GM12865 (cell line): Measurements from ENCODE around the gene CCDC106.

Experiments
- DNase-seq: peaks from one replicate; pipeline ENCODE4 v3.0.0; 2010; ENCODE audit warnings: low read depth
- H3K4me3 ChIP-seq: 2 replicates; pipeline ENCODE4 v1.5.1; 2011; ENCODE audit warnings: mild to moderate bottlenecking, low read depth, low read length, control low read depth
- TF ChIP-seq, protein P1 (sequence below): IDR thresholded peaks from 2 replicates; pipeline ENCODE4 v1.5.1; 2011; ENCODE audit warnings: low read length, control low read depth, low read depth, inconsistent platforms; ENCODE audit not compliant: insufficient read depth; ENCODE audit errors: missing control alignments

Gene CCDC106

DNA sequence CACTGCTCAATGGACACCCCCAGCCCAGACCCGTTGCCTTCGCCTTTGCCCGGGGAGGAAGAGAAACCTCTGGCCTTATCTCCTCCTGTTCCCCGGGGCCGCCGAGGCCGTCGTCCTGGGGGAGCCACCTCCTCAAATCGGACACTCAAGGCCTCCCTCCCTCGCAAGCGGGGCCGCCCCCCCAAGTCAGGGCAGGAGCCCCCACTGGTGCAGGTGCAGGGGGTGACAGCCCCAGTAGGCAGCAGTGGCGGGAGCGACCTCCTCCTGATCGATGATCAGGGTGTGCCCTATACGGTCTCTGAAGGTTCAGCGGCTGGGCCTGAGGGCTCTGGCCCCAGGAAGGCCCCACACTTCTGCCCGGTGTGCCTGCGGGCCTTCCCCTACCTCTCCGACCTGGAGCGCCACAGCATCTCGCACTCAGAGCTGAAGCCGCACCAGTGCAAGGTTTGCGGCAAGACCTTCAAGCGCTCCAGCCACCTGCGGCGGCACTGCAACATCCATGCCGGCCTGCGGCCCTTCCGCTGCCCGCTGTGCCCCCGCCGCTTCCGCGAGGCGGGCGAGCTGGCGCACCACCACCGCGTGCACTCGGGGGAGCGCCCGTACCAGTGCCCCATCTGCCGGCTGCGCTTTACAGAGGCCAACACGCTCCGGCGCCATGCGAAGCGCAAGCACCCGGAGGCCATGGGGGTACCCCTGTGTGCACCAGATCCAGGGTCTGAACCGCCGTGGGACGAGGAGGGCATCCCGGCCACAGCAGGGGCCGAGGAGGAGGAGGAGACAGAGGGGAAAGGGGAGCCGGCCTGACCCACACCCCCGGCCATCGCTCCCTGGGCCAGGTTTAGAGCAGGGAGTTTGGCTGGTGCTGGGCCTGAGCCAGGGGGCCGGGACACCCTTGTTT lies 45.7 kb upstream of the CCDC106 start:
- H3K4me3 ChIP-seq: no peak overlapping the region
- no peak for DNase-seq
- TF ChIP-seq, protein P1, sequence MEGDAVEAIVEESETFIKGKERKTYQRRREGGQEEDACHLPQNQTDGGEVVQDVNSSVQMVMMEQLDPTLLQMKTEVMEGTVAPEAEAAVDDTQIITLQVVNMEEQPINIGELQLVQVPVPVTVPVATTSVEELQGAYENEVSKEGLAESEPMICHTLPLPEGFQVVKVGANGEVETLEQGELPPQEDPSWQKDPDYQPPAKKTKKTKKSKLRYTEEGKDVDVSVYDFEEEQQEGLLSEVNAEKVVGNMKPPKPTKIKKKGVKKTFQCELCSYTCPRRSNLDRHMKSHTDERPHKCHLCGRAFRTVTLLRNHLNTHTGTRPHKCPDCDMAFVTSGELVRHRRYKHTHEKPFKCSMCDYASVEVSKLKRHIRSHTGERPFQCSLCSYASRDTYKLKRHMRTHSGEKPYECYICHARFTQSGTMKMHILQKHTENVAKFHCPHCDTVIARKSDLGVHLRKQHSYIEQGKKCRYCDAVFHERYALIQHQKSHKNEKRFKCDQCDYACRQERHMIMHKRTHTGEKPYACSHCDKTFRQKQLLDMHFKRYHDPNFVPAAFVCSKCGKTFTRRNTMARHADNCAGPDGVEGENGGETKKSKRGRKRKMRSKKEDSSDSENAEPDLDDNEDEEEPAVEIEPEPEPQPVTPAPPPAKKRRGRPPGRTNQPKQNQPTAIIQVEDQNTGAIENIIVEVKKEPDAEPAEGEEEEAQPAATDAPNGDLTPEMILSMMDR: no peak

DNA sequence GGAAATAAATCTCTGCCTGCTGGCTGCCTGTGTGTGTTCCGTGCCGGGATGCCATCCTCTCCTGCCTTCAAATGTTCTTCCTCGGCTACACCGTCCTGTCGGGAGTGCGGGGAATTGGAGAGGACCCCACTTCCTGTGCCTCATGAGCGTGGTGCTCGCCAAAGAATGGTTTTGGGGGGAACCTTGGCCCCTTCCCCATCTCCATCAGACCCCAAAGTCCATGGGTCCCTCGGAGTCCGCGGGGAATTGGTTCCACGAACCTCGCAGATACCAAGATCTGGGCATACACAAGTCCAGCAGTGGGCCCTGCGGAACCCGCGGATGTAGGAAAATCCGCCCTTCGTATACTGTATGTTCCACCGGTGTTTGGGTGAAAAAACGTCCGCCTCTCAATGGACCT lies 44.9 kb upstream of the CCDC106 start:
- TF ChIP-seq, protein P1: no peak
- no peak for DNase-seq
- no peak overlapping the region for H3K4me3 ChIP-seq

DNA sequence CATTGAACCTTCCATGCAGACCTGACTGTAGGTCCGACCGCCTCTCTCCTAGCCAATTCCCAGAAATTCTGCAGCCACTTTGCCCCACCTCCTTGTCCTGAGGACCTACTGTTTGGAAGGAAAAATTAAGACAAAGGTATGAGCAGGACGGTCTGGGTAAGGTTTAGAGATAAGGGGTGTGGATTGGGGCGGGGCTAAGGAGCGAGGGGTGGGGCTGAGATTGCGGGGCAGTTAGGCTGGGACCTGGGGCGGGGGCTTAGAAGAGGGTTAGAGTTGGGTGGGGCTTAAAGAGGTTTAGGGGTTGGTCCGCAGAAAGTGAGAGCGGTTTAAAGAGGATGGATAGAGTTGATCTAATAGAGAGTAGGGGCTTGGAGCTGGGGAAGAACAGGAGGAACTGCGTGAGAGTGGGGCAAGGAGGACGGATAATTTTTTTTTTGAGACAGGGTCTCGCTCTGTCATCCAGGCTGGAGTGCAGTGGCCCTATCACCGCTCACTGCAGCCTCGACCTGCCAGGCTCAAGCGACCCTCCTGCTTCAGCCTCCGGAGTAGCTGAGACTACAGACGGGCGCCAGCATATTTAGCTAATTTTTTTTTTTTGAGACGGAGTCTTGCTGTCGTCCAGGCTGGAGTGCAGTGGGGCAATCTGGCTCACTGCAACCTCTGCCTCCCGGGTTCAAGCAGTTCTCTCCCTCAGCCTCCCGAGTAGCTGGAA lies 44.3 kb upstream of the CCDC106 start:
- DNase-seq: no peak
- TF ChIP-seq, protein P1: no peak
- no peak overlapping the region; the same call in 1 of the 2 replicates for H3K4me3 ChIP-seq

DNA sequence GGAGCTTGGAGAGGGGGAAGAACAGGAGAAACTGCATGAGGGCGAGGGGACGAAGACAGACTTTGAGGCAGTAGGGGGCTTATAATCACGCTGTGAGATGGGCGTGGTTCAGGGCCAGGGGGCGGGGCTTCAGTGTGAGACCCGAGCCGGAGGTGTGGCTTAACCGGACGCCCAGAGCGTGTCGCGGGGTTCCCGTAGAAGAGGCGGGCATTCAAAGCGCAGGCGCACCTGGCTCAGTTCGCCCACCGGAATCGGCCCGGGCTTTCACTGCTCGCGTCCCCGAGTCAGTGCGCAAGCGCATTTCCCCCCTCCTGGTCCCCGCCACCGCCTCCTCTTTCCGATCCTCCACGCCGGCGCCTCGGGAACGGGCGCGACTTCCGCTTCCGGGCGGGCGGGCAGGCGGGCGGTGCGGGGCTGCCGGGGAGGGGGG lies 42.8 kb upstream of the CCDC106 start:
- H3K4me3 ChIP-seq: peak overlapping the region; percentile 90
- peak; percentile 99 for DNase-seq
- TF ChIP-seq, protein P1: no peak

DNA sequence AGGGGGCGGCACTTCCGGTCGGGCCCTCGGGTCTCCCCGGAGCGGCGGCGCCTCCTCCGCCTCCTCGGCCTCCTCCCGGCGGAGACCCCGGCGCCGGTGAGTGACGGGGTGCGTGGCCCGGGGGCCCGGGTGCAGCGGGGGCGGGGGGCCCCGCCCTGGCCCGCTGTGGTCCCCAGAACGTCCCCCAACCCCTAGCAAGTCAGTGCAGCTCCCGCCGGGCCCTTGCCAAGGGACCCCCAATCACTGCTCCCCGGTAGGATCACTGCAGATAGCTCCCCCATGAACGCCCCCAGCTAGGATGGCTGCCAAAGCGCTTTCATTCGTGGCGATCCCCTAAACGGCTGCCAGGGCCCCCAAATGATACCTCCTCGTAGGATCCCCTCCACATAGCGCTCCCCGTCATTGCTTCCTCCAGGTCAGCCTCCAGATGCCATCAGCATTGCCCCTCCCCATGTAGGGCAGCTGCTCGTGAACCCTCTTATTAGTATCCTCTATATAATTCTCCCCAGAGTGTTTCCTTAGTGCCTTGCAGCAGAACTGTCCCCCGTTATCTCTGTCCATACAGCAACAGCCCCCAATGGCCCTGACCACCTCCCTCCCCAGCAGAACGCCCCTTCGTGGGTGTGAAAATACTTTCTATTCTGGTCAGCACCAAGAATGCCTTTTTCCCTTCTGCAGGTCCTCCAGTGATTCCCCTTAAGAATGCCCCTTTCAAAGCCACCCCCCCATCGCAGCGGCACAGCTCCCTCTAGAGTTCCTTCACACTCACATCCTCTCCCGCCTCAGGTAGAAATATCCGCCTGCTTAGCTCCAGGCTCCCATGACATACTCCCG lies 42.2 kb upstream of the CCDC106 start, which contains the start of gene ZNF865:
ZNF865 (plus strand) TSS at position 11 of the 834 bp plus-strand sequence. CDS start 7,972 bp downstream, outside the sequence.
- DNase-seq: peak; percentile 90
- TF ChIP-seq, protein P1: peak; percentile 83

DNA sequence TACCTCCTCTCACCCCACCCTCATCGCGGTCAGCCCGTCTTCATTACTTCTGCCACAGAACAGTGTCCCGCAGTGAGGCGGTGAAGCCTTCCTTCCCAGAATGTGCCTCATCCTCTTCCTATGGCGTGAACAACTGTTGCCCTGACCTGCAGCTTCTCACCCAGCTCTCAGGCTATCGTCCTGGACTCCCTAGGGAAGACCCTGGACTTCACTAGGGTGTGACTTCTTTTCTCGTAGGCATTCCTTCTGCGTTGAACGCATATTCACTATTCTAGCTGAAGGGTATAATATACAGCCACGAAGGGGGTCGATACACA lies 41.6 kb upstream of the CCDC106 start:
- TF ChIP-seq, protein P1: no peak
- no peak for DNase-seq

More for the DNA sequence above, 42.2 kb upstream of the CCDC106 start, which contains the start of gene ZNF865:
- peak within 1 kb of the TSS; percentile 90 for H3K4me3 ChIP-seq

More for the DNA sequence above, 41.6 kb upstream of the CCDC106 start:
- peak overlapping the region; percentile 90 for H3K4me3 ChIP-seq
